GM19193 (cell line): ENCODE results near the gene KRTAP3-3.
"Not testable (repeated sequence)": the region's sequence is repeated elsewhere in the genome, so short reads cannot be mapped to it uniquely, and the experiment has no call there.

Experiments used
- POLR2A ChIP-seq: IDR thresholded peaks from 4 replicates; pipeline ENCODE4 v1.6.1; 2011; ENCODE audit not compliant: insufficient read depth, insufficient read length; ENCODE audit errors: extremely low read depth

The KRTAP3-3 gene

DNA sequence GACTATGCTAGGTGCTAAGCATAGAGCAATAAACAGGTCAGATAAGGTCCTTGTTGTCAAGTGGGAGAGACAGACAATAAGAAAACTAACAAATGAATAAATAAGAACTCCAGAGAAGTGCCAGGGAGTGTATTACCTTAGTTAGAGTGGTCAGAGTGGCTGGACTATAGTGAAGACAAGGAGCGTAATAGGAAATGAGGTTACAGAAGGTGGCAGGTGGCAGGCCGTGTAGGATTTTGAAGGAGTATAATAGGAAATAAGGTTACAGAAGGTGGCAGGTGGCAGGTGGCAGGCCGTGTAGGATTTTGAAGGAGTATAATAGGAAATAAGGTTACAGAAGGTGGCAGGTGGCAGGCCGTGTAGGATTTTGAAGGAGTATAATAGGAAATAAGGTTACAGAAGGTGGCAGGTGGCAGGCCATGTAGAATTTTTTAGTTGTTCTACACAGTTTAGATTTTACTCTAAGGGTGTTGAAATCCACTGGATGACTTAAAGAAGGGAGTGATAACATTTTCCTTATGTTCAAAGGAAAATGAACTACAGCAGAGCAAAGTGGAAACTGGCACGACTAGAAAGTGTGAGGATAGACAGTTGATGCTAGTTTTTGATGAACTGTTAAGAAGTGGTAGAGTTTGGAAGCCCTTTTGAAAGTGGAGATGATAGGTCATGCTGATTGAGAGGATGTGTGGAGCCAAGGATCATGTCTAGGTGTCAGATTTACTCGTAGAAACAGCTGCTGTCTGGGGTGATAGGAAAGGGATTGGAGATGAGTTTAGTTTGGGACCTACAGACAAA lies 18.6 kb upstream of the KRTAP3-3 start:
- TF ChIP-seq POLR2A = no peak

DNA sequence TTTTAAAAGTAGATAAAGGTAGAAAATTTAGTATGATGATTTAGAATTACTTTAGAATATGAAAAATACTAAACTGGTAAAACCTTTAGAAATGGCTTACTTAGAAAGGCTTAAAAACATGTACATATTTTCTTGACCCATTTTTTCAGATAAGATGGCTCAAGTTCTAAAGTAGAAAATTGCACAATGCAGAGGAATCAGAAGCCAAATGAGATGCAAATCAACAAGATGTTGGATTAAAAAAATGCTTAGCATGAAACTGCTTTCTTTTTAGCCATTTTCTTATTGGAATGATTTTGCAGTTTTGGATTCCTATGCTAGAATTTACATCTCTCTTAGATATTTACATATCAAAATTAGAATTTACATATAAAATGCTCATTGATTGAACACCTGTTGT lies 16.5 kb upstream of the KRTAP3-3 start:
- TF ChIP-seq POLR2A = no peak

GRCh38 chr17:41009936-41010335 lies 16.0 kb upstream of the KRTAP3-3 start:
- no peak for TF ChIP-seq POLR2A

GRCh38 chr17:41009301-41009760 lies 15.4 kb upstream of the KRTAP3-3 start:
- TF ChIP-seq POLR2A = no peak

DNA sequence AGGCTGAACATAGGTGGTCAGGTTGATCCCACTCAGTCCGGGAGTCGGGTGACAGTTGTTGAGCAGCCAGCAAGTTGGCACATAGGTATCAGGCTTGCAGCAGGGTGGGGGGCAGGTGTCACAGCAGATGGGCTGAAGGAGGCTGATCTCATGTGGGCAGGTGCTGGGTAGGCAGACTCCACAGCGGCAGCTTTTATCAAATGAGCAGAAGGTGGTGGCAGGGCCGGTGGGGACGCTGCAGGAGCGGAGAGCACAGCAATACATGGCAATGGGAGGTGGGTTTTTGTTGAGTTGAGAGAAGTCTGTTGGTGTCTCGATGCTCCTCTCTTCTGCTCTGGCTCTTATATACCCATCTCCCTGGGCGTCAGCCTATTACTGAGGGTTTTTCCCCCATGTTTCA lies 14.8 kb upstream of the KRTAP3-3 start, which contains the start of gene KRTAP3-1:
Gene KRTAP3-1, minus strand, starts transcription at position 318 of the 400 bp plus-strand sequence. Its CDS starts 54 bp downstream, at position 264.
- TF ChIP-seq POLR2A = no peak

DNA sequence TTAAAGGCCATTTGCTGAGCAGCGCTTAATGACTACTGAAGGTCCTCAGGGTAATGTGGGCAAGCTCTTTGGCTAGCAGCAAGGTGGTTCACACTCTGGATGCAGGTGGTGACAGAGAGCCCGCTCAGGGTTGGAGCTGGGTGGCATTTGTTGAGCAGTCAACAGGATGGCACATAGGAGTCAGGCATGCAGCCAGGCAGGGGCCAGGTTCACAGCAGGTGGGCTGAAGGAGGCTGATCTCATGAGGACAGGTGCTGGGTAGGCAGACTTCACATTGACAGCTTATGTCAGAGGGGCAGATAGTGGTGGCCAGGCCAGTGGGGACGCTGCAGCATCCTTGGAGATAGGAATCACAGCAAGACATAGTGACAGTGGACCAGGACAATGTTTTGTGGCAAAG lies 10.4 kb upstream of the KRTAP3-3 start:
- TF ChIP-seq POLR2A = no peak

GRCh38 chr17:41003926-41004325 lies 10.0 kb upstream of the KRTAP3-3 start:
- TF ChIP-seq POLR2A = no peak

DNA sequence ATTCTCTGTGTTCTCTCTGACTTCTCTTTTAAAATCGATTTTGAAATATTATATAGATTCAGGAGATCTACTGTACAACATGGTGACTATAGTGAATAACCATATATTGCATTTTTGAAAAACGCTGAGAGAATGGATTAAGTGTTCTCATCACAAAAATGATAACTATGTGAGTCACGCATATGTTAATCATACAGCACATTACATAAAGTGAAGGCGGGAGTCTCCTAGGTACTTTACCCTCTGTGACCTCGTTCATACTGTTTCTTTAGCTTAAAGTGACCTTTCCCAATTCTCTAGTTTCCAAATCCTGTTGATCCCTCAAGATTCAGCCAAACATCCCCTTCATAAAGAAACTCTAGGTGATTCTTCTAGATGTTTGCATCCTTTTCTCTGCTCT lies 8.8 kb upstream of the KRTAP3-3 start:
- TF ChIP-seq POLR2A = no peak

GRCh38 chr17:41001795-41002194 lies 7.8 kb upstream of the KRTAP3-3 start:
- no peak for TF ChIP-seq POLR2A

DNA sequence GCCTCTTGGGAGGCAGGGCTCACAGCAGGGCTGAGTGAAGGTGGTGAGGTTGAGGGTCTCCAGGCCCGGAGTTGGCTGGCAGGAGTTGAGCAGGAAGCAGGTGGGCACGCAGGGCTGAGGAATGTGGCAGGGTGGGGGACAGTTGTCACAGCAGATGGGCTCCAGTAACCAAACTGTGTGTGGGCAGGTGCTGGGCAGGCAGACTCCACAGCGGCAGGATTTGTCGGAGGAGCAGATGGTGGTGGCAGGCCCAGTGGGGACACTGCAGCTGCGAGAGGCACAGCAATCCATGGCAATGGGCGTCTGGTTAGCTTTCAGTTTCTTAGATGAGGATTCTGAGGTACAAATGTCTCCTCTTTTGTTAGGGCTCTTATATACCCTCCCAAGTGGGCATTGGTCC lies 5.6 kb upstream of the KRTAP3-3 start, which contains the start of gene KRTAP3-2:
Gene KRTAP3-2, minus strand, starts transcription at position 344 of the 400 bp plus-strand sequence. Its CDS starts 53 bp downstream, at position 291.
- TF ChIP-seq POLR2A = not testable (repeated sequence)

DNA sequence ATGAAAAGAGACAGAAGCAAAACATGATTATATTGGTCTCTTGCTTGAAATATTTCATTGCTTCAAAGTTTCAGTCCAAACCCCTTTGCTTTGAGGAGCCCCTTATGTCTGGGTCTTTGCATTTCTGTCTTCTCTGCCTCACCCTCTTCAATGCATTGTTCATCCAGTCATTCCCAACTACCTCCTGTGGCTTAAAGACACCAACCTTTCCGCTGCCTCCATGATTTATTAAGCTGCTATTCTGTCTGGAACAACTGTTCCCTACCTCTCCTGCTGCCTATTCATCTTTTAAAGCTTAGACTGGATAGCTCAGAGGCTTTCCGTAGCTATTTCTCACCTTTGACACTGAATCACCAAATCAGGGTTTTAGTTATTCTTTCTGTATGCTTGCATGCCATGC lies 3.4 kb upstream of the KRTAP3-3 start:
- TF ChIP-seq POLR2A = no peak

DNA sequence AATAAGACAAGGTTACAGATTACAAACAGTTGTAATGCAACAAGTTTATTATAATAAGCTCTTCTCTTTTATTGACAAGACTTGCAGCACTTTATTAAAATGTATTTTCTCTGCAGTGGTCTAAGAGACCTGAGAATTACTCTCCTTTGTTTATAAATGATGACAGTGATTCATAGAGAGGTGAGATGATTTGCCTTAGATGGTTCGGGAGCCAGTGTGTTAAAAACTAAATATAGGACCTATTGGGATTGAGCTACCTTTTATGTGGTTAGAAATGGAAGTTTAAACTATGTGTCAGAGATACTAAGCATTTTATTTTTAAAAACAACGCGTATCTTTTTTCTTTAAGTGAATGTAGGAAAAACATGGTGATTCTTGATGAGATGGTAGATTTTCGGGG lies 2.9 kb upstream of the KRTAP3-3 start:
- no peak for TF ChIP-seq POLR2A

- TF ChIP-seq POLR2A = no peak
Observed at GRCh38 chr17:40995116-40995515, 1.2 kb upstream of the KRTAP3-3 start.

DNA sequence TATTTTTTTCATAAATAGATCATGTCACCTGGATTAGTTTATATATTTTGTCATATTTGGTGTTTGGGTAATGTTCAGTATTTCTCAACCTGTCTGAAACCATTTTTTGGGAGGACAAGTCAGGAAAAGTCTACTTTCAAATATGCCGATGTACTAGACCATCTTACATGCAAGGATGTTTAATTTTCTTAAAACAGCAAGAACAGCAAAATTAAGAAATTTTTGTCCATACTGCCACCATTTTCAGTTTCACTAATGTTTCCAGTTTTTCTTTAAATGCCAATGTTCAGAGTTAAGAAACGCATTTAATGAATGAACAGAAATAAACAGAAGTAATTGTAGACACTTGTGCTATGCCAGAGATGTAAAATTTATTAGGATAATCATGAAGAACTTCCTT lies 880 bp downstream of the KRTAP3-3 start:
- TF ChIP-seq POLR2A = no peak

GRCh38 chr17:40992666-40993065 lies 1.3 kb downstream of the KRTAP3-3 start:
- no peak for TF ChIP-seq POLR2A

GRCh38 chr17:40986920-40987319 lies 7.0 kb downstream of the KRTAP3-3 start:
- no peak for TF ChIP-seq POLR2A
